HG03565 (cell line): ENCODE results near the gene CCNDBP1.

Experiments used
- ATAC-seq: cut with Tn5 transposase; IDR thresholded peaks from one replicate; pipeline ENCODE4 v1.9.1; 2021; ENCODE audit warnings: mild to moderate bottlenecking, moderate library complexity; ENCODE audit not compliant: unreplicated experiment

CCNDBP1 gene

GRCh38 chr15:43243020-43243645 is 57.9 kb downstream of the CCNDBP1 start:
- no peak for ATAC-seq

- no peak for ATAC-seq
These were observed 58.9 kb downstream of the CCNDBP1 start for GRCh38 chr15:43244092-43244491.

GRCh38 chr15:43246261-43246774 is 61.1 kb downstream of the CCNDBP1 start:
- ATAC-seq = no peak
